GM21381 (cell line): ENCODE data around the gene TEF.
"Not testable (repeated sequence)": the region's sequence is repeated elsewhere in the genome, so short reads cannot be mapped to it uniquely, and the experiment has no call there.

Source experiments
- ATAC-seq: cut with Tn5 transposase; IDR thresholded peaks from one replicate; pipeline ENCODE4 v1.9.1; 2021; ENCODE audit warnings: mild to moderate bottlenecking, moderate library complexity; ENCODE audit not compliant: unreplicated experiment

The TEF gene

DNA sequence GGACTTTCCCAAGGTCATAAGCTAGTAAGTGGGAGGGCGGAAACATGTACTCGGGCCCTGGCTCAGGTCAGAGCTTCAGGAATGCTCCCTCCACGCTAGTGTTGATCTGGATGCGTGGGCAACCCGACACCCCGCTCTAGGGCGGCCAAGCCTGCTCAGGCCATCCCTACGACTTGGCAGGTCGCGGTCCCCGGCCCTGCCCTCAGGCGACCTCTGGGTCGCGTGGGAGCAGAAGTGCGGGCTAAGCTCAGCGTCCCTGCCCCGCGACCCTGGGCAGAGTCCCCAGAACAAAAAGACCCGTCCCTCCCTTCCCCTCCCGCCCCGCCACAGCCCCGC is 781 bp upstream of the TEF start:
- peak; percentile 6 for ATAC-seq

GRCh38 chr22:41382098-41382578 is 396 bp downstream of the TEF start:
- ATAC-seq: peak; percentile 29

GRCh38 chr22:41382610-41383009 is 868 bp downstream of the TEF start:
- no peak for ATAC-seq

DNA sequence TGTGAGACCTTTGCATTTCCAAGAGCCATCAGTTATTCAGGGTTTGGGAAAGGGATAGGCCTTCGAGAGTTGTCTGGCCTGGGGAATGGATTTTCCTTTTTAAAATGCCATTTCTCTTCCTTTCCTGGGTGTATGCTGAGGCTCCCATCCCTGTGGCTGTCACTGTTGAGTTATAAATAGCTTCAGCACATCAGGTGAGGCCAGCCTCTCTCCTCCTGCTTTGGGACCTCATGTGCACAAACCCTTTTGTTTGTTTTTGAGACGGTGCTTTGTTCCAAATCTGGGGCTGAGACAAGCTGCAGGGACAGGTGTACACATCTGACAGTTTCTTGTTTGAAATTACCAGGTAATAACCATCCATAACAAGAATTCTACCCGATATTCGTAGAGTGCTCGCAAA is 1.3 kb downstream of the TEF start:
- no peak for ATAC-seq

DNA sequence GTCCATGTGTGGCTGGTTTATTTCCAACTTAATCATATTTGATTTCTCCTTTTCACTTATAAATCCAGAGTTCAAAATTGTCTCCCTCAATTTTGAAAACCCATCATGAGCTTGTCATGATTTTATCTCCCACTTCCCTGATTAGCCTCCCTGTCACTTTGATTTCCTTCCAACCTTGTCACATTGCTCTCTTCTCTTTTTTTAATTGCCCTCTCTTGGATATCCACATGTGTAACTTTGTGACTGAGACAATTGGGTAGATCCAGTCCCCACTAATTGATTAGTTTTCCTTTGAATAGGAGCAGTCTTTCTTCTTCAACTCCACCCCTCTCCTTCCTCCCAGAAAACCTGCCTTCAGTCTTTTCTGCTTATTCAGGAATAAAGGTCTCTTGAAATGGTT is 2.4 kb downstream of the TEF start:
- no peak for ATAC-seq

DNA sequence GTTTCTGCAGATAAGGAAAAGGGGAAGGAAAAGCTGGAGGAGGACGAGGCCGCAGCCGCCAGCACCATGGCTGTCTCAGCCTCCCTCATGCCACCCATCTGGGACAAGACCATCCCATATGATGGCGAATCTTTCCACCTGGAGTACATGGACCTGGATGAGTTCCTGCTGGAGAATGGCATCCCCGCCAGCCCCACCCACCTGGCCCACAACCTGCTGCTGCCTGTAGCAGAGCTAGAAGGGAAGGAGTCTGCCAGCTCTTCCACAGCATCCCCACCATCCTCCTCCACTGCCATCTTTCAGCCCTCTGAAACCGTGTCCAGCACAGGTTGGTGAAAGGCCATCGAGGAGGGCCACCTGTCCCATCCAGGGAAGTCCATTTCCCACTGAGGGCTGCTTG is 5.6 kb downstream of the TEF start:
- no peak for ATAC-seq

DNA sequence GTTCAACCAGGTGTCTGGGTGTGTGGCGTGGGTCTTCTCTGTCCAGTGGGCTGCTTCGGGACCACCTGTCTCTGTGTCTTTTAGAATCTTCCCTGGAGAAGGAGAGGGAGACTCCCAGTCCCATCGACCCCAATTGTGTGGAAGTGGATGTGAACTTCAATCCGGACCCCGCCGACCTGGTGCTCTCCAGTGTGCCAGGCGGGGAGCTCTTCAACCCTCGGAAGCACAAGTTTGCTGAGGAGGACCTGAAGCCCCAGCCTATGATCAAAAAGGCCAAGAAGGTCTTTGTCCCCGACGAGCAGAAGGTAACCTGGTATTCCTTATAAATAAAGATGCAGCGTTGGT is 12.2 kb downstream of the TEF start:
- ATAC-seq: no peak

- no peak for ATAC-seq
Observed at GRCh38 chr22:41395531-41396240, 13.9 kb downstream of the TEF start.

GRCh38 chr22:41397143-41397811 is 15.5 kb downstream of the TEF start:
- no peak for ATAC-seq

DNA sequence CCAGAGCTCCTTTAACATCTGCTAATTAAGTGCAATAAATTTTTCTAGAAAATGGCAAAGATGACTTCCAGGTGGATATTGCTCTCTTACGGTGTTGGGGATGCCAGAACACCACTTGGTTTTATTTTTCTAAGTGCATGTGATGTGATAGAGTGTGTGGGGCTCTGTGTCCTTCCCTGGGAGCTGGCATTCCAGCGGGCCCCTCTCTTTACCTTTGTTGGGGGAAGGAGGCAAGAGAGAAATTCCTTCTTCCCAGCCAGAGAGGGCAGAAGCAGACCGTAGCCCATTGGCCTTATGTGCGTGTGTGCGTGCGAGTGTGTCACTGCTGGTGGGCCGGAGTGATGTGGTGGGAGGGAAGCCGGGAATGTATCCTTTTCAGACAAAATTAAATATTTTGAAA is 17.2 kb downstream of the TEF start:
- no peak for ATAC-seq

DNA sequence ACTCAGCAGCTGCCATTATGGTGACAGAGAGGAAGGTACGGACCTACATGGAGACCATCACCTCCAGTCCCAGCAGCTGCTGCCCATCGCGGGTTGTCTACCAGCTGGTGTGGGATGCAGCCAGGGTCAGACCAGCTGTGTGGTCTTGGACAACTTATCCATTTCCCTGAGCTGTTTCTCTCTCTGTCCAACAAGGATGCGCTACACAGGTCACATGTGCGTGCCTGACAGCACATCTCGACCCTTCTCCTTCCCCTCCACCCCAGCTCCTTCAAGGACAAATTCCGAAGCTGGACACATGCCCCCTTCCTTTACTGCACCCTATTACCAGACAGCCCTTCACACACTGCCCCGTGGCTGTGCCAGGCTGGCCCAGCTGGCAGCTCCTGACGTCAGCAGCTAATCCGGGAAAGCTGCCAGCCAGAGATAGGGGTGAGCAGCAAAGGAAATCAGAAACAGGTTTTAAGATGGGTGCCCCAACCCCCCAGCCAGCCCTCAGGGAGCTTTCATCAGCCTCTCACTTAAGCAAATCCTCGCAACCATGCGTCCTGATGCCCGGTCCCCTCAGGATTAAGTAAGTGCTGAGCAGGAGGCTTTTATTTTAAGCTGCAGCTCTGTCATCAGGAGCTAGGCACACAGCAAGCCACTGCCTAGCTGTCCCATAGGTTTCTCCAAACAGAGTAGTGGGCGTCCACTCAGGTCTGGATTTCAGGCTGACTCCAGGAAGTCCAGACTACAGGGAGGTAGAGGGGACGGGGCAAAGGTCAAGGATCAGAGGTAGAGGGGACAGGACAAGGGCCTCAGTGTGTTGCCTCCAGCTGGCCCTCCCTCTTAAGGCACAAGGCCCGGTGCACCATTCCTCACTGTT is 20.3 kb downstream of the TEF start:
- ATAC-seq: no peak

GRCh38 chr22:41402851-41403250 is 21.1 kb downstream of the TEF start:
- not testable (repeated sequence) for ATAC-seq

- ATAC-seq: peak; percentile 62
Observed at GRCh38 chr22:41403532-41404318, 22.0 kb downstream of the TEF start.

- ATAC-seq: no peak
Observed at GRCh38 chr22:41405588-41405987, 23.8 kb downstream of the TEF start.

- no peak for ATAC-seq
Observed at GRCh38 chr22:41406410-41406809, 24.7 kb downstream of the TEF start.

DNA sequence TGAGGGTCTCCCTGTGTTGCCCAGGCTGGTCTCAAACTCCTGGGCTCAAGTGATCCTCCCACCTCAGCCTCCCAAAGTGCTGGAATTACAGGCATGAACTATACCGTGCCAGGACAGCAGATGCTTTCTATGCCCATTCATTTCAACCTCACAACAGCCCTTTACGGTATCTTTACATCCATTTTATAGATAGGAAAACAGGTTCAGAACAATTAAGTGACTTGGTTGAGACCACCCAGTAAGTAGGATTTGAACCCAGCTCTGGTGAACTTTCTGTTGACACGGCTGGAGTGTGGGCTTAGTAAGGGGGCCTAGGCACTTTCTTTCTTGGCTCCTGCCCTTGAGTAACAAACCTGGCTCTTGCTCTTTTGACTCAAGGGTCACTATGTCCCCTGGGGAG is 25.7 kb downstream of the TEF start:
- ATAC-seq: no peak

DNA sequence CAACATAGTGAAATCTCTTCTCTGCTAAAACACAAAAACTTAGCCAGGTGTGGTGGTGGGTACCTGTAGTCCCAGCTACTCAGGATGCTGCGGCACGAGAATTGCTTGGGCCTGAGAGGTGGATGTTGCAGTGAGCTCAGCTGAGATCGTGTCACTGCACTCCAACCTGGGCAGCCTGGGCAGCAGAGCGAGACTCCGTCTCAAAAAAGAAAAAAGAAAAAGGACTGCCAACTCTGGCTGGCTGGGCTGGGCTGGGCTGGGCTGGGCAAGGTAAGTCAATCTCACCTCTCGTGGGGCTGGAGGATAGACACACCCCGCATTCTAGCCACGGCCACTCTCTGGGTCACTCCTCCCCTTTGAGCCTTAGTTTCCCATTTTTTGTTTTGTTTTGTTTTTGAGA is 26.9 kb downstream of the TEF start:
- no peak for ATAC-seq

GRCh38 chr22:41410311-41410751 is 28.6 kb downstream of the TEF start:
- no peak for ATAC-seq

DNA sequence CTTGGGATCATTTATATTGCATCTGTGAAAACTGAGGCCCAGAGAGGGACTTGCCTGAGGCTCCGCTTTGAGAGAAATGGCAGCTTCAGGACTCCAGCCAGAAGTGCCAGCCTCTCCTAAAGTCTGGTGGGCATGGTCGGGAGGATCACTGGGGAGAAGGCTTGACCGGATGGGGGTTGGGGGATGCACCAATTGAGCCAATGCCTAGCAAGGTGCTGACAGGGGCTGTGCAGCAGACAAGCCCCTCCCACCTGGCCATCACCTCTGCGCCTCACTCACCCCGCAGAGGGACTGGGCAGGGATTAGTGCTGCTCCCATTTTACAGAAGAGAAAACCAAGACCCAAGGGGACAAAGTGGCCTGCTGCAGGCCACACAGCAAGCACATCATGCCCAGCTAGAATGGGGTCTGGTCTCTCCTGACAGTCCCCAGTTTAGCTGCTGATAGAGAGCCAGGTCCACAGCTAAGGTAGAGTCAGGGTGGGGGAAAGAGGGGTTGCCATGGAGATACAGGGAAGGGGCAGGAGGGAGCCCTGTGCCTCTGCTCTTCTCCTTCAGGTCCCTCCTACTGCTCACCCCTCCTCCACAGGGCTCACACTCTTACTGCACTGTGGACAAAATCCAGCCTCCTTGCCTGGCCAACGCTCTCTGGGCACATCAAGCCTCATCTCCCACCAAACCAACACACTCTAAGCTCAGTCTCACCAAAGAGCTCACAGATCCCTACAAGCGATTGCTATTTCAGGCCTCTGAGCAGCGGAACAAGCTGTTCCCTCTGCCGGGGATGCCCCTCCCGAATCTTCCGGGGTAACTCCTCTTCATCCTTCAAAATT is 29.5 kb downstream of the TEF start:
- no peak for ATAC-seq

- ATAC-seq: no peak
Observed at GRCh38 chr22:41415554-41415953, 33.8 kb downstream of the TEF start.
